Medulla oblongata (tissue), 1 donor: Measurements from ENCODE around the gene ARSA.
"Not testable (repeated sequence)": the region's sequence is repeated elsewhere in the genome, so short reads cannot be mapped to it uniquely, and the experiment has no call there.

Experiments used
- DNase-seq: peaks from one replicate; pipeline ENCODE4 v3.0.0-alpha.2; 2015; ENCODE audit errors: extremely low spot score

The ARSA gene

DNA sequence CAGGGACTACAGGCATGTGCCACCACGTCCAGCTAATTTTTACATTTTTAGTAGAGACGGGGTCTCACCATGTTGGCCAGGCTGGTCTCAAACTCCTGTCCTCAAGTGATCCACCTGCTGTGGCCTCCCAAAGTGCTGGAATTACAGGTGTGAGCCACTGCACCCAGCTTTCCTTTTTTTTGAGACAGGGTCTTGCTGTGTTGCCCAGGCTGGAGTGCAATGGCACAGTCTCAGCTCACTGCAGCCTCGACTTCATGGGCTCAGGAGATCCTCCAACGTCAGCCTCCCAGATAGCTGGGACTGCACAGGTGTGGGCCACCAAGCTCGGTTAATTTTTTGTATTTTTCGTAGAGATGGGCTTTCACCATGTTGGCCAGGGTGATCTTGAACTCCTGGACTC lies 26.7 kb upstream of the ARSA start:
- DNase-seq: not testable (repeated sequence)

DNA sequence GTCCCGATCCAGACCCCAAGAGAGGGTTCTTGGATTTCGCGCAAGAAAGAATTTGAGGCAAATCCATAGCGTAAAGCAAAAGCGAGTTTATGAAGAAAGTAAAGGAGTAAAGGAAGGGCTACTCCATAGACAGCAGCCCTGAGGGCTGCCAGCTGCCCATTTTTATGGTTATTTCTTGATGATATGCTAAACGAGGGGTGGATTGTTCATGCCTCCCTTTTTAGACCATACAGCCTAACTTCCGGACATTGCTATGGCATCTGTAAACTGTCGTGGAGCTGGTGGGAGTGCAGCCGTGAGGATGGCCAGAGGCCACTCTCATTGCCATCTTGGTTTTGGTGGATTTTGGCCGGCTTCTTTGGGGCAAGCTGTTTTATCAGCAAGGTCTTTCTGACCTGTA lies 25.3 kb upstream of the ARSA start:
- DNase-seq: no peak

- not testable (repeated sequence) for DNase-seq
Measured at GRCh38 chr22:50643821-50644101, 15.8 kb upstream of the ARSA start.

DNA sequence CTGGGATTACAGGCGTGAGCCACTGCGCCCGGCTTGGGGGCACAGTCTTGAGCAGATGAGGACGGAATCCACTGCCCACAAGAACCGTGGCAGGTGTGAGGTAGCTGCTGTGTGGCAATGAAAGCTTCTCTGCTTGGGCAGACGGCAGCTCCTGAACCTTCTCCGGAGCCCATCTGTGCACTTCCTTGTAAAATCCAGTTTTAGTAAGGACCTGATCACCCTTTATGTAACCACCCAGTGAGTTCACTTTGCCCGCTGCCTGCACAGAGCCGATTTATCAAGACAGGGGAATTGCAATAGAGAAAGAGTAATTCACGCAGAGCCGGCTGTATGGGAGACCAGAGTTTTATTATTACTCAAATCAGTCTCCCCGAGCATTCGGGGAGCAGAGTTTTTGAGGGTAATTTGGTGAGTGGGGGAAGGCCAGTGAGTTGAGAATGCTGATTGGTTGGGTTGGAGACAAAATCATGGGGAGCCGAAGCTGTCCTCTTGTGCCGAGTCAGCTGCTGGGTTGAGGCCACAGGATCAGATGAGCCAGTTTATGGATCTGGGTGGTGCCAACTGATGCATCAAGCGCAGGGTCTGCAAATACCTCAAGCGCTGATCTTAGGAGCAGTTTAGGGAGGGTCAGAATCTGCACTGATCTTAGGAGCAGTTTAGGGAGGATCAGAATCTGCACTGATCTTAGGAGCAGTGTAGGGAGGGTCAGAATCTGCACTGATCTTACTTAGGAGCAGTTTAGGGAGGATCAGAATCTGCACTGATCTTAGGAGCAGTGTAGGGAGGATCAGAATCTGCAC lies 15.3 kb upstream of the ARSA start:
- not testable (repeated sequence) for DNase-seq

GRCh38 chr22:50641696-50642607 lies 14.0 kb upstream of the ARSA start:
- peak; percentile 67 for DNase-seq

- no peak for DNase-seq
Measured at GRCh38 chr22:50640857-50641647, 13.1 kb upstream of the ARSA start.

DNA sequence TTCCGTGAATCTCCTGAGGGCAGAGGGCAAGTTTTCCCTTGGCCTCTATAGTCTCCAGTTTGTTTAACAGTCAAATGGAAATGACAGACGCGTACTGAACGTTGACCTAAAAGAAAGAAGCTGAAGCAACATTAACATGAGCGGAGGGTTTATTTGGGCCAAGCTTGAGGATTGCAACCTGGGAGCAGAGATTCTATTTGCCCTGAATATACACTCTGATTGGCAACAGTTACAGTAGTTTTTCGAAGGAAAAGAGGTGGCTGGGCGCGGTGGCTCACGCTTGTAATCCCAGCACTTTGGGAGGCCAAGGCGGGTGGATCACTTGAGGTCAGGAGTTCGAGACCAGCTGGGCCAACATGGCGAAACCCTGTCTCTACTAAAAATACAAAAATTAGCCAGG lies 12.3 kb upstream of the ARSA start:
- DNase-seq: not testable (repeated sequence)

GRCh38 chr22:50635591-50635990 lies 7.6 kb upstream of the ARSA start:
- no peak for DNase-seq

DNA sequence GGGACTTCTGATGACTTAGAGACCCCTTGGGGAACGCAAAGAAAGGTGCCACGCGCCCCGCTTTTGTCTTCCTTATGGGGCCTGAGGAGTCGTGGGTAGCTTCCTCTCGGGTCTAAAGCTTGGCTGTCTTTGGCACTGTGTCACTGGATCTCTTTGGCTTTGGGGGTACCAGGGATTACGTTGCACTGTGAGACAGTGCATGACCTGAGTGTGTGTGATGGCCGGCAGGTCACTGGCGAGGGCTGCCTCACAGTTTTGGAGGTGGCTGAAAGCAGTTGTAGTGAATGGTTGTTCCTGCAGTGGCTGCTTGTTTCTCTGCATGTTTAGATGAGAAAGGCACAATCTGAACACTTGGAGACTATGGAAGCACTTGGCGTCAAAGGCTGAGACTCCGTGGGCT lies 5.8 kb upstream of the ARSA start:
- DNase-seq: no peak

GRCh38 chr22:50633086-50633485 lies 5.1 kb upstream of the ARSA start:
- no peak for DNase-seq

DNA sequence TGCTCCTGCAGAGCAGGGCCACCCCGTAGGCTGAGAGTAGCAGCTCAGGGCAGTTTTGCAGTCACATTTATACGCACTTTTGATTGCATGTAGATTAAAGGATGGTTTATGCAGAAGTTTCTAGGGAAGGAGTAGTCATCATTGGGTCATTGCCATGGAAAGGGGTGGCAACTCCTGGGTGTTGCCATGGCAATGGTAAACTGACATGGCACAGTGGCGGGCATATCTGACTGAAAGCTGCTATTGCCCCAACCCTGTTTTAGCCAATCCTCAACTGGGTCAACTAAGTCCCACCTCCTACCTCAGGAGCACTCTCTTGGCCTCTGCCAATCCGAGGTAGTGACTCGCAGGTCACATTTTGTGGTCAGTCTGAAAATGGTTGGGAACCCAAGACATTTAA lies 2.4 kb upstream of the ARSA start:
- DNase-seq: no peak

DNA sequence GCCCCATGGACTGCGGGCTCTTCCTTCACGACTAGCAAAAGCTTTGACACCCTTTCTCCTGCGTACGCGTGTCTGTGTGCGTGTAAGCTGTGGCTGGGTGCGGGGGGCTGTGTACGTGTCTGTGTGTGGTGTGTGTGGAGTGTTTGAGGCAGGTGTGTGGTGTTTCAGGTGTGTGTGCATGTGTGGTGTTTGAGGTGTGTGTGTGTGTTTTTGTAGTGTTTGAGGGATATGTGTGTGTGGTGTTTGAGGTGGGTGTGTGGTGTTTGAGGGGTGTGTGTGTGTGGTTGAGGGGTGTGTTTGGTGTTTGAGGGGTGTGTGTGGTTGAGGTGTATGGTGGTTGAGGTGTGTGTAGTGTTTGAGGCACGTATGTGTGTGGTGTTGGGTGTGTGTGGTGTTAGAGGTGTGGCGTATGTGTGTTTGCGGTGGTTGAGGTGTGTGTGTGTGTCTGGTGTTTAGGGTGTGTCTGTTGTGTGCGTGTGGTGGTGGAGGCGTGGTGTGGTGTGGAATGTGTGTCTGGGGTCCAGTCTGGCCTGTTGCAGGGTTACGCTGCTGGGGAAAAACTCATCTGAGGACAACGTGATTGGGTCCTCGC lies 687 bp upstream of the ARSA start:
- no peak for DNase-seq

DNA sequence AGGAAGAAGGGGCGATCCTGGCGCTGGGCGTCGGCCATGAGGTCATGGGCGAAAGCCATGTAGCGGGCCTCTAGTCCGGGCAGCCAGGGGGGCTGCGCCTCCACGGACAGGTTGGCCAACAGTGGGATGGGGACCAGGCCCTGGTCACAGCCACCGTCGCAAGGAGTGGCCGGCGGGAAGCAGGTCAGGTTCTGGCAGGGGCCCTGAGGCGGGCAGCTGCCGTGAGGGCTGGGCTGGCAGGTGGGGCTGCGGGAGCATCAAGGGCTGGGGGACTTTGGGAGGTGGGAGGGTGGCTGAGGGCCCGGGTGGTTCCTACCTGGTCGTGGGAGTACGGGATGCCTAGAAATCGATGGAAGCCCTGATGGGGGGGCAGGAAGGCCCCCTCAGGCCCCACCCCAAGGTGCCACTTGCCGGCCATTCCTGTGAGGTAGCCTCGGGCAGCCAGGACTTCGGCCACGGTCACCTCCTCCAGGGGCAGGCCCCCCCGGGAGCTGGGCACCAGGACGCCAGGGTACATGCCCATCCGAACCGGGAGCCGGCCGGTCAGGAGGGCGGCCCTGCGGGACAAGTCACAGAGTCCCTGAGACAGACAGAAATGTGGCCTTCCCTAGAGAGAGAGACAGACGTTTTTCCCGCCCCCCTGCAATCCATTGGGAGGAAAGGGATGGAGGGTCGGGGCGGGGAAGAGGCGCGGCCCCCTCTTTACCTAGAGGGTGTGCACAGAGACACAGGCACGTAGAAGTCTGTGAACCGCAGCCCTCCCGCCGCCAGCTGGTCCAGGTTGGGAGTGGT lies 906 bp downstream of the ARSA start:
- DNase-seq: no peak

DNA sequence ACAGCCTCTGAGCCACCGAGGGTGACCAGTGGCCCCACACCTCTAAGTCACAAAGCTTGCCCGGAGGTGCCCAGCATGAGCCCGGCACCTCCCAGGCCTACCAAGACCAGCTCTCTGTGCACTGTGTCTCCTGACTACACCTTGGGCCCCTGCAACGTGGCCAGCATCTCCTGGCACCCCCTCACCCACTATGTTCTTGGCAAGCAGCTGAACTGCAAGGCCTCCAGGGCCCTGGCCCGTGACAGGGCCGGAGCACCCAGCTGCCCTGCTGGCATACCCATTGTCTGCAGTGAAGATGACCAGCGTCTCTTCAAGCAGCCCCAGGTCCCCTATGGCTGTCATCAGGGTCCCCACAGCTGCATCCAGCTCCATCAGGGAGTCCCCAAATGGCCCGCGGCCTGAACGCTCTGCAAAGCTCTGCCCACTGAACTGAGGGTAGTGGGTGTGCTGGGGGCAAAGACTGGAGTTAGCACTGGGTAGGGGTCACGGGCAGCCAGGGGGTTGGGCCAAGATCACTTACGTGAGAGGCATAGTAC lies 1.6 kb downstream of the ARSA start:
- DNase-seq: no peak

- DNase-seq: no peak
Measured at GRCh38 chr22:50625568-50626313, 2.2 kb downstream of the ARSA start.

GRCh38 chr22:50625131-50625567 lies 2.8 kb downstream of the ARSA start:
- no peak for DNase-seq

DNA sequence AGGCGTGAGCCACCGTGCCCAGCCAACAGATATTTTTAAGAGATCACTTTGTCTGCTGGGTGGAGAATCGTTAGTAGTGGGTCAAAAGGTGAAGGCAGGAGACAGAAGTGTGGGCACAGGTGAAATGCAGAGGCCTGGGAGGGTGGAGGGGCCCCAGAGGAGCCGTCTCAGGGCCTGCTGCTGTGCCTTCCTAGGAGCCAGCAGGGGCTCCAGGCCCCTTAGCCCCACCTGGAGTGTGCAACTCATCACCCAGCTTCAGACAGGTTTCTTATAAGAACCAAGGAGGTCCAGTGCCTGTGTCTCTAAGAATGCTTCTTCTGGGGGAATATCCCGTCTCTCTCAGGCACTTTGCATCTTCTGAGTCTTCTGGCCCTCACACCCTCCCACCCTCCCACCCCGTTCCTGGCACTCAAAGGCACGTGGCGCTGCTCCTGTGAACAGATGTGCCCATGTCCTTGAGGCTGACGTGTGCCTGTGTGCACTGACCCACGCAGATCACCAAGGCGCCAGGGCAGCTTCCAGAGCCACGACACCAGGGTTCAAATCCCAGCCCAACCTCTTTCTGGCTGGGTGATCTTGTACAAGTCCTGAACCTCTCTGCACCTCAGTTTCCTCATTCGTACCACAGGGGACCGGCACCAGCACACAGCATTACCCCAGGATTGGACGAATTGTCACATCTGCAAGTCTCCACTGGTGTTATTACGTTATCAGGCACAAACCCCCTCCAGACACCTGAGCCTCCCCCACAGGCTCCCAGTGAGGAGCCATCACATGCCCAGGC lies 3.4 kb downstream of the ARSA start:
- DNase-seq: no peak

DNA sequence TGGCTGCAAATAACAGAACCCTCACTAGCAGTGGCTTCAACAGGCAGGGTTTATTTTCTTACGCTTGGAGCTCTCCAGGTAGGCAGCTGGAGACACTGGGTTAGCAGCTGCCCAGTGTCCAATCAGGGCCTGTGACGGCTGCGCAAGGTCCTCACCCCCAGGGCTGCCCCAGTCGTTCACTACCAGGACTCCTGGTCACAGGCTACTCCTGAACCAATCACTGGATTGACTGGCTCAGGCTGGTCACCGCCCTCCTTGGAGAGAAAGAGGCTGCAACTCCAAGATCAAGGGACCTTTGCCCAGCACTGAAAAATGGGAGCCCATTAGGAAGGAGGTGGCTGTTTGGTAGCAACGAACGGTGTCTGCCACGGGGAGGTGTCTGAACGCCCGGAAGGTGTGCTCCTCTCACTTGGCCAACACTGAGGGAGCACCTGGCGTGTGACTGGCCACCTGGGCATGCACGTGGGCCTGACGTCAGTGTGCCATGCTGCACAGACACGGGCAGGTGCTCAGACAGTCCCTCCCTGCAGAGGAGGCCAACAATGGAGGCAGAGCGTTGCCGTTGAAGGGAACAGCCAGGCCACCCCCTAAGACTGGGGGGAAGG lies 5.1 kb downstream of the ARSA start:
- DNase-seq: no peak
